ENCODE measurements around the gene TMEM14A.

DNA sequence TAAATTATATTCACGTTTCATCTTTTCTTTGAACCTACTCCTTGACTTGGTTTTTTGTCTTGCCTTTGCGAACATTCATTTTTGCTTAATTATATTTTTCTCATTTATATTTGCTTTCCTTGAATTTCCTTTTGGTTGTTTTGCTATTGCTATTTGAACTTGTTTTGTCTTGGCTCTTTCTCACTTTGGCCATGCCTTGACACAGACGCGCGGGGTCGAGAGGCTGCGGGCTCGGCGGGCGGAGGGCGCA is 7.1 kb upstream of the TMEM14A start:
- TF ChIP-seq, protein P1, sequence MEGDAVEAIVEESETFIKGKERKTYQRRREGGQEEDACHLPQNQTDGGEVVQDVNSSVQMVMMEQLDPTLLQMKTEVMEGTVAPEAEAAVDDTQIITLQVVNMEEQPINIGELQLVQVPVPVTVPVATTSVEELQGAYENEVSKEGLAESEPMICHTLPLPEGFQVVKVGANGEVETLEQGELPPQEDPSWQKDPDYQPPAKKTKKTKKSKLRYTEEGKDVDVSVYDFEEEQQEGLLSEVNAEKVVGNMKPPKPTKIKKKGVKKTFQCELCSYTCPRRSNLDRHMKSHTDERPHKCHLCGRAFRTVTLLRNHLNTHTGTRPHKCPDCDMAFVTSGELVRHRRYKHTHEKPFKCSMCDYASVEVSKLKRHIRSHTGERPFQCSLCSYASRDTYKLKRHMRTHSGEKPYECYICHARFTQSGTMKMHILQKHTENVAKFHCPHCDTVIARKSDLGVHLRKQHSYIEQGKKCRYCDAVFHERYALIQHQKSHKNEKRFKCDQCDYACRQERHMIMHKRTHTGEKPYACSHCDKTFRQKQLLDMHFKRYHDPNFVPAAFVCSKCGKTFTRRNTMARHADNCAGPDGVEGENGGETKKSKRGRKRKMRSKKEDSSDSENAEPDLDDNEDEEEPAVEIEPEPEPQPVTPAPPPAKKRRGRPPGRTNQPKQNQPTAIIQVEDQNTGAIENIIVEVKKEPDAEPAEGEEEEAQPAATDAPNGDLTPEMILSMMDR (IDR thresholded peaks at IDR 0.05; ENCODE audit: insufficient read depth, low read length), result no peak
- TF ChIP-seq SPI1 (IDR thresholded peaks at IDR 0.05; ENCODE audit: borderline replicate concordance, low read depth), result no peak
- TF ChIP-seq POLR2AphosphoS5 (IDR thresholded peaks at IDR 0.05; ENCODE audit: low read depth), result no peak
- TF ChIP-seq, protein P2, sequence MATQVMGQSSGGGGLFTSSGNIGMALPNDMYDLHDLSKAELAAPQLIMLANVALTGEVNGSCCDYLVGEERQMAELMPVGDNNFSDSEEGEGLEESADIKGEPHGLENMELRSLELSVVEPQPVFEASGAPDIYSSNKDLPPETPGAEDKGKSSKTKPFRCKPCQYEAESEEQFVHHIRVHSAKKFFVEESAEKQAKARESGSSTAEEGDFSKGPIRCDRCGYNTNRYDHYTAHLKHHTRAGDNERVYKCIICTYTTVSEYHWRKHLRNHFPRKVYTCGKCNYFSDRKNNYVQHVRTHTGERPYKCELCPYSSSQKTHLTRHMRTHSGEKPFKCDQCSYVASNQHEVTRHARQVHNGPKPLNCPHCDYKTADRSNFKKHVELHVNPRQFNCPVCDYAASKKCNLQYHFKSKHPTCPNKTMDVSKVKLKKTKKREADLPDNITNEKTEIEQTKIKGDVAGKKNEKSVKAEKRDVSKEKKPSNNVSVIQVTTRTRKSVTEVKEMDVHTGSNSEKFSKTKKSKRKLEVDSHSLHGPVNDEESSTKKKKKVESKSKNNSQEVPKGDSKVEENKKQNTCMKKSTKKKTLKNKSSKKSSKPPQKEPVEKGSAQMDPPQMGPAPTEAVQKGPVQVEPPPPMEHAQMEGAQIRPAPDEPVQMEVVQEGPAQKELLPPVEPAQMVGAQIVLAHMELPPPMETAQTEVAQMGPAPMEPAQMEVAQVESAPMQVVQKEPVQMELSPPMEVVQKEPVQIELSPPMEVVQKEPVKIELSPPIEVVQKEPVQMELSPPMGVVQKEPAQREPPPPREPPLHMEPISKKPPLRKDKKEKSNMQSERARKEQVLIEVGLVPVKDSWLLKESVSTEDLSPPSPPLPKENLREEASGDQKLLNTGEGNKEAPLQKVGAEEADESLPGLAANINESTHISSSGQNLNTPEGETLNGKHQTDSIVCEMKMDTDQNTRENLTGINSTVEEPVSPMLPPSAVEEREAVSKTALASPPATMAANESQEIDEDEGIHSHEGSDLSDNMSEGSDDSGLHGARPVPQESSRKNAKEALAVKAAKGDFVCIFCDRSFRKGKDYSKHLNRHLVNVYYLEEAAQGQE (IDR thresholded peaks at IDR 0.05; ENCODE audit: insufficient replicate concordance, low read depth), result no peak

Data from HL-60 (cell line).